ENCODE measurements around the gene PCNX3.

DNA sequence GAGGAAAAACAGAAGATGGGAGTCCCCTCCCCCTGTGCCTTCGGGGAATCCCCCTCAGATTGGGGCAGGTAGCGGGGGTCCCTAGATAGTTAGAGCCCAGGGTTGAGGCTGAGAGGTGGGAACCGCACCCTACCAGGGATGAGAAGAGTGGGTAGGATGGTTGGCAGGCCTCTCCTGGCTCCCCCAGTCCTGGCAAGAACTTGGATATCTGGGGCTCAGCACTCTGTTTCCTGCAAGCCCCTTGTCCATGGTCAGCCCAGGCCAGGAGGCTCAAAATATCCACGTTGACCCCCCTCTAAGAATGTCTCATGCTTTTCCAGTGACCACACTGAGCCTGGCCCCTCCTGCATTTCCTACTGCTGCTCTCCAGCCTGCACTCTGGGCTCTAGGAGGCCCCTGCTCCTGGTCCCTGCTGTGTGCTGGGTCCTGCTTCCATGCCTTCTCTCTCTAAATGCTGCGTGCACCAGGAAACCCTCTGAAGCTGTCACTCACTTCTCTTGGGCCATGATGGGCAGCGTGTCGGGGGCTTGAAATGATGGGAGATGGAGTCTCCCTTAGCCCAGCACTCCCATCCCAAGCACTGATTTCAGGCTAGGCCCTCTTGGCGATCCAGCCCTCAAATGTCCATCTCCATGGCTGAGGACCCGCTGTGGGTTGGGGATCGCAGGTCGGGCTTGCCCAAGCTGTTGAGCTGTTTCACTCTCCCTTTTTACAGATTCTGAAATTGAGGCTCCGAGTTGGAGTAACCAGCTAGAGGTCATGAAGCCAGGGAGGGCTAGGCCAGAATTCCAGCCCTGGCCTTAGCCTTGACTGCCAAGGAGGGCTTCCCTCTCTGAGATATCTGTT lies 3.6 kb upstream of the PCNX3 start:
- no peak for TF ChIP-seq POLR2A (IDR thresholded peaks at IDR 0.05)
- TF ChIP-seq, protein P1, sequence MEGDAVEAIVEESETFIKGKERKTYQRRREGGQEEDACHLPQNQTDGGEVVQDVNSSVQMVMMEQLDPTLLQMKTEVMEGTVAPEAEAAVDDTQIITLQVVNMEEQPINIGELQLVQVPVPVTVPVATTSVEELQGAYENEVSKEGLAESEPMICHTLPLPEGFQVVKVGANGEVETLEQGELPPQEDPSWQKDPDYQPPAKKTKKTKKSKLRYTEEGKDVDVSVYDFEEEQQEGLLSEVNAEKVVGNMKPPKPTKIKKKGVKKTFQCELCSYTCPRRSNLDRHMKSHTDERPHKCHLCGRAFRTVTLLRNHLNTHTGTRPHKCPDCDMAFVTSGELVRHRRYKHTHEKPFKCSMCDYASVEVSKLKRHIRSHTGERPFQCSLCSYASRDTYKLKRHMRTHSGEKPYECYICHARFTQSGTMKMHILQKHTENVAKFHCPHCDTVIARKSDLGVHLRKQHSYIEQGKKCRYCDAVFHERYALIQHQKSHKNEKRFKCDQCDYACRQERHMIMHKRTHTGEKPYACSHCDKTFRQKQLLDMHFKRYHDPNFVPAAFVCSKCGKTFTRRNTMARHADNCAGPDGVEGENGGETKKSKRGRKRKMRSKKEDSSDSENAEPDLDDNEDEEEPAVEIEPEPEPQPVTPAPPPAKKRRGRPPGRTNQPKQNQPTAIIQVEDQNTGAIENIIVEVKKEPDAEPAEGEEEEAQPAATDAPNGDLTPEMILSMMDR (IDR thresholded peaks at IDR 0.05): no peak

Measured in body of pancreas (tissue), 4 donors.